H9 (cell line): ENCODE results near the gene OR6J1. TPM values are rescaled to one million over a fixed set of nuclear protein-coding genes. Genes with fewer than 3 reads are reported as not detected.

Experiments
- DNase-seq: peaks from one replicate; pipeline ENCODE4 v3.0.0-alpha.2; 2017
- H2AFZ ChIP-seq: one replicate; pipeline ENCODE4 v1.6.1; 2013; ENCODE audit warnings: mild to moderate bottlenecking, low read length, control low read depth, moderate library complexity
- H2AK5ac ChIP-seq: 2 replicates; pipeline ENCODE4 v1.6.1; 2013; ENCODE audit warnings: low read length, control low read depth, mixed read lengths; ENCODE audit not compliant: insufficient read length
- H2BK120ac ChIP-seq: one replicate; pipeline ENCODE4 v1.6.1; 2013; ENCODE audit warnings: low read depth, mild to moderate bottlenecking, low read length, control low read depth, inconsistent platforms; ENCODE audit not compliant: poor library complexity, severe bottlenecking
- H2BK12ac ChIP-seq: 2 replicates; pipeline ENCODE4 v1.6.1; 2013; ENCODE audit warnings: low read length, control low read depth, mixed read lengths, low read depth; ENCODE audit not compliant: insufficient read length
- H2BK15ac ChIP-seq: 2 replicates; pipeline ENCODE4 v1.6.1; 2013; ENCODE audit warnings: low read depth, low read length, control low read depth
- H2BK20ac ChIP-seq: one replicate; pipeline ENCODE4 v1.6.1; 2013; ENCODE audit warnings: low read depth, mild to moderate bottlenecking, low read length, control low read depth, inconsistent platforms; ENCODE audit not compliant: poor library complexity, severe bottlenecking
- H2BK5ac ChIP-seq: 2 replicates; pipeline ENCODE4 v1.6.1; 2013; ENCODE audit warnings: low read length, control low read depth, mixed read lengths; ENCODE audit not compliant: insufficient read length
- H3K14ac ChIP-seq: 2 replicates; pipeline ENCODE4 v1.6.1; 2013; ENCODE audit warnings: low read length, control low read depth; ENCODE audit not compliant: insufficient read depth
- H3K18ac ChIP-seq: 2 replicates; pipeline ENCODE4 v1.6.1; 2013; ENCODE audit warnings: low read depth, mild to moderate bottlenecking, mixed read lengths, low read length, control low read depth; ENCODE audit not compliant: insufficient read length
- H3K23ac ChIP-seq: 2 replicates; pipeline ENCODE4 v1.6.1; 2013; ENCODE audit warnings: low read length, control low read depth, mixed read lengths, low read depth; ENCODE audit not compliant: insufficient read length
- H3K23me2 ChIP-seq: 2 replicates; pipeline ENCODE4 v1.6.1; 2013; ENCODE audit warnings: low read depth, mild to moderate bottlenecking, mixed read lengths, low read length, control low read depth; ENCODE audit not compliant: insufficient read length, poor library complexity, severe bottlenecking
- H3K27ac ChIP-seq: 2 replicates; pipeline ENCODE4 v1.5.1; 2013; ENCODE audit warnings: low read length, control low read depth, mixed read lengths, low read depth; ENCODE audit not compliant: insufficient read length
- H3K27me3 ChIP-seq: 2 replicates; pipeline ENCODE4 v1.6.1; 2013; ENCODE audit warnings: low read length, control low read depth, inconsistent platforms; ENCODE audit not compliant: insufficient read depth
- H3K4ac ChIP-seq: 2 replicates; pipeline ENCODE4 v1.6.1; 2013; ENCODE audit warnings: low read depth, mild to moderate bottlenecking, control low read depth, inconsistent platforms, low read length, moderate library complexity
- H3K4me1 ChIP-seq: 2 replicates; pipeline ENCODE4 v1.6.1; 2013; ENCODE audit warnings: low read length, control low read depth, inconsistent platforms; ENCODE audit not compliant: insufficient read depth
- H3K4me2 ChIP-seq: 2 replicates; pipeline ENCODE4 v1.6.1; 2013; ENCODE audit warnings: low read length, control low read depth, mixed read lengths; ENCODE audit not compliant: insufficient read length, insufficient read depth
- H3K56ac ChIP-seq: 2 replicates; pipeline ENCODE4 v1.6.1; 2013; ENCODE audit warnings: low read depth, mild to moderate bottlenecking, mixed read lengths, low read length, control low read depth; ENCODE audit not compliant: insufficient read length
- H3K79me1 ChIP-seq: 2 replicates; pipeline ENCODE4 v1.6.1; 2013; ENCODE audit warnings: low read depth, mild to moderate bottlenecking, moderate library complexity, low read length, control low read depth, inconsistent platforms; ENCODE audit not compliant: insufficient read depth, poor library complexity, severe bottlenecking
- H3K79me2 ChIP-seq: 2 replicates; pipeline ENCODE4 v1.6.1; 2013; ENCODE audit warnings: low read length, control low read depth, inconsistent platforms; ENCODE audit not compliant: insufficient read depth
- H3K9ac ChIP-seq: 2 replicates; pipeline ENCODE4 v1.6.1; 2013; ENCODE audit warnings: low read length, control low read depth, mixed read lengths; ENCODE audit not compliant: insufficient read length; ENCODE audit errors: extremely low read depth
- H3K9me3 ChIP-seq: one replicate; pipeline ENCODE4 v1.6.1; 2013; ENCODE audit warnings: low read depth, low read length, inconsistent platforms; ENCODE audit not compliant: control insufficient read depth
- H3T11ph ChIP-seq: one replicate; pipeline ENCODE4 v1.6.1; 2013; ENCODE audit warnings: mild to moderate bottlenecking, low read length, control low read depth, inconsistent platforms
- H4K20me1 ChIP-seq: one replicate; pipeline ENCODE4 v1.6.1; 2013; ENCODE audit not compliant: control insufficient read depth, insufficient read length, insufficient read depth
- H4K5ac ChIP-seq: 2 replicates; pipeline ENCODE4 v1.6.1; 2013; ENCODE audit warnings: low read depth, mild to moderate bottlenecking, mixed read lengths, low read length, control low read depth; ENCODE audit not compliant: insufficient read length
- H4K8ac ChIP-seq: replicated peaks from 2 replicates; pipeline ENCODE4 v1.6.1; 2013; ENCODE audit warnings: low read length, control low read depth, mixed read lengths, low read depth; ENCODE audit not compliant: insufficient read length
- H4K91ac ChIP-seq: 2 replicates; pipeline ENCODE4 v1.6.1; 2013; ENCODE audit warnings: low read depth, mild to moderate bottlenecking, moderate library complexity, mixed read lengths, low read length, control low read depth; ENCODE audit not compliant: insufficient read length
- H3K27ac Mint-ChIP-seq, 3 experiments: 2 replicates in 2 of 3; 3 replicates in 1 of 3; pipeline ENCODE4 v1.8.0; 2020 to 2021; ENCODE audit warnings: mixed read lengths in 3 of 3, mild to moderate bottlenecking in 1 of 3, moderate library complexity in 1 of 3
- H3K27me3 Mint-ChIP-seq: 2 replicates; pipeline ENCODE4 v1.8.0; 2021; ENCODE audit warnings: low read depth, mild to moderate bottlenecking, moderate library complexity, mixed read lengths
- H3K36me3 Mint-ChIP-seq, 3 experiments: 2 replicates in 2 of 3; 3 replicates in 1 of 3; pipeline ENCODE4 v1.8.0; 2020 to 2021; ENCODE audit warnings: low read depth in 3 of 3, mixed read lengths in 3 of 3; ENCODE audit not compliant: insufficient read depth in 1 of 3
- H3K4me1 Mint-ChIP-seq, 2 experiments: 2 replicates each; pipeline ENCODE4 v1.8.0; 2020; ENCODE audit warnings: mixed read lengths in 2 of 2
- H3K4me3 Mint-ChIP-seq, 2 experiments: 2 replicates in 1 of 2; 3 replicates in 1 of 2; pipeline ENCODE4 v1.8.0; 2020 to 2021; ENCODE audit warnings: mild to moderate bottlenecking in 2 of 2, mixed read lengths in 2 of 2, moderate library complexity in 1 of 2
- H3K9me3 Mint-ChIP-seq, 2 experiments: 2 replicates in 1 of 2; 3 replicates in 1 of 2; pipeline ENCODE4 v1.8.0; 2020; ENCODE audit warnings: mild to moderate bottlenecking in 2 of 2, mixed read lengths in 2 of 2, moderate library complexity in 1 of 2
- CTCF ChIP-seq: fragments of 200-600 bp; sonication (generic); conservative IDR thresholded peaks from 3 replicates; pipeline ENCODE4 v1.8.0; 2021; ENCODE audit warnings: antibody characterized with exemption, mild to moderate bottlenecking
- WGBS: extraction: QIAGEN DNeasy Blood & Tissue Kit; methylation state at CpG from one replicate; pipeline ENCODE4 v1.1.7; 2013; ENCODE audit warnings: missing lambda C conversion rate, low lambda C conversion rate, mixed read lengths; ENCODE audit not compliant: insufficient read length; ENCODE audit errors: extremely low coverage; 5-methylcytosine and 5-hydroxymethylcytosine counted together
- total RNA-seq: library from RNA; stranded (reverse); gene quantifications from 2 replicates; pipeline ENCODE4 v1.2.1, GENCODE V29; 2021

The OR6J1 gene
- total RNA-seq, 1 experiment from 2014 or later = not detected

DNA sequence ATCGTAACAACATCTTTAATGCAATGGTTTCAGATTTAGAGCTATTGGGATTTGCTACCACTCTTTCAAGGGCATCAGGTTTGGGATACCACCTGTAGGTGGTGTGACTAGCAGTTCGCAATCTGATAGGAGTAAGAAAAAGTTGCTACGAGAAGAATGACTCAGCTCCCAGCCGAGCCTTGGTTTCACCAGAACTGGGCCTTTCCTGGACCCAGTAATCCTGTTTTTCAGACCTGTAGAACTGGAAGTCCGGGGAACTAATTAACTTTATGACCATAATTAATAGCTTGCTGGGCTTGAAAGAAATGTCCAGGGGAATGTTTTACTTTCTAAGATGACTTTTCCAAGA is 45.3 kb downstream of the OR6J1 start:
- no CpG with 5 or more reads among the region's 5 CpGs for WGBS
- peaks cover 20% of the 10 kb centered on the region in 2 experiments for H3K4me1 Mint-ChIP-seq

More for the DNA sequence above, 45.3 kb downstream of the OR6J1 start:
- no peaks in the 10 kb centered on the region for H3K79me1 ChIP-seq
- H3K18ac ChIP-seq = peak overlapping the region; percentile 74
- no peaks in the 10 kb centered on the region for H3K79me2 ChIP-seq
- no peaks in the 10 kb centered on the region for H3K9me3 ChIP-seq
- H2BK15ac ChIP-seq = no peak overlapping the region
- H2AFZ ChIP-seq = no peak overlapping the region
- H2AK5ac ChIP-seq = no peak overlapping the region
- no peak overlapping the region for H3K27ac ChIP-seq
- TF ChIP-seq CTCF = peak; percentile 55; the same call in 2 of the 3 replicates
- H2BK20ac ChIP-seq = no peak overlapping the region
- no peak overlapping the region for H3K4ac ChIP-seq
- Mint-ChIP-seq H3K27ac (peak overlapping the region; percentile 97 to 99 (median 97)), H3K36me3 (peaks cover 20 to 24% (median 21%) of the 10 kb centered on the region in 3 experiments), H3K9me3 (no peaks in the 10 kb centered on the region; a peak in 1 of 5 replicates), H3K4me3 (peak overlapping the region; percentile 98 to 99), H3K27me3 (peaks cover 1% of the 10 kb centered on the region; the same call in 1 of the 2 replicates)
- H3K4me2 ChIP-seq = peak overlapping the region; percentile 86
- no peak overlapping the region for H2BK12ac ChIP-seq
- H3K56ac ChIP-seq = no peak overlapping the region
- H3T11ph ChIP-seq = no peak overlapping the region
- no peak overlapping the region for H4K91ac ChIP-seq
- H2BK120ac ChIP-seq = no peak overlapping the region
- H3K27me3 ChIP-seq = no peaks in the 10 kb centered on the region
- H3K4me1 ChIP-seq = peaks cover 3% of the 10 kb centered on the region; the same call in 1 of the 2 replicates
- peaks cover 9% of the 10 kb centered on the region for H3K23me2 ChIP-seq
- no peak overlapping the region for H4K5ac ChIP-seq
- no peak overlapping the region for H3K14ac ChIP-seq
- H4K8ac ChIP-seq = no peak overlapping the region
- no peak for DNase-seq
- H2BK5ac ChIP-seq = no peak overlapping the region
- H4K20me1 ChIP-seq = no peaks in the 10 kb centered on the region
- peak overlapping the region; percentile 91 for H3K9ac ChIP-seq
- no peak overlapping the region for H3K23ac ChIP-seq
